HG03045 (cell line): ENCODE results near the gene PAQR3.

Experiments
- ATAC-seq: cut with Tn5 transposase; IDR thresholded peaks from one replicate; pipeline ENCODE4 v1.9.1; 2021; ENCODE audit warnings: mild to moderate bottlenecking, moderate library complexity; ENCODE audit not compliant: unreplicated experiment

PAQR3 gene

DNA sequence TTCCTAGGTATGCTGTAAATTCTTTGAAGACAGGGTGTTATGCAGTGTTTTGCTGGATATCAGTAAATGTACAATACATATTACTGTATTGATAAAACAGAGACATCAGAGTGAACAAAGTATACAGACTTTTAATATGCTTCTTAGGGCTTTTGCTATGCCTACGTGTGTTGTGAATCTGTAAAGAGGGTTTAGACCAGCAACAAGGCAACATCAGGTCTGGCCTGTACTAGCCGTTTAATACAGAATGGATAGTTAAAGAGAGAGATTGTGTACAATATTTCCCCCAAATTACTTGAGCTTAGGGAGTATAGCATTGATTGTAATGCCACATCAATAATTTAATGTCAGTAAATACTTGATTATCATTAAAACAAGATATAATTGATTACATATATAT lies 75.2 kb downstream of the PAQR3 start:
- no peak for ATAC-seq

DNA sequence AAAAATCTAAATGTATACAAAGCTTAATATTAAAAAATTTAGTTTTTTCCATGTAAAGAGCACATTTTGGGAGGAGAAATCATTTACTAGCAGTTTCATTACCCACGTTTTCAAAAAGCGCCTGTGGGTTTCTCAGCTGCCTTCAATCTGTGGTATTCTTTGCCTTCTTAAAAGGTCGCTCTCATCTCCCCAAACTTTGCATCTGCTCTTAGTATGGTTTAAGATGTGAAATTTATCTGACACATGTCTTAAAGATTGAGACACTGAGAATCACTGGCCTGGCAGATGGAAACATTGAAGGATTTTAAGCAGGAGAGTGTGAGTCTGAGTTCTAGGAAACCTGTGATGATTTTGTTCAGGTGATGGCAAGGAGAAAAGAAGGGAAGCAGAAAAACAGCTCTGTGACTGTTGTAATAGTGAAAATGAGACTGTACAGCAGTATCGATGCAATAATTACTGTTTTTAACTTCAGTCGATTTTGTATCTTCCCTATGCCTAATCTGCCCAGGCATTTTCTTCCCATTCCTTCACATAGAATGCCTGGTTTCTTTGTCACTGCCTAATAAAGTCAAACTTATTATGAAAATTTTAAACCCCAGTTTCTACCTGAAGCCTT lies 75.9 kb downstream of the PAQR3 start:
- ATAC-seq, result no peak

DNA sequence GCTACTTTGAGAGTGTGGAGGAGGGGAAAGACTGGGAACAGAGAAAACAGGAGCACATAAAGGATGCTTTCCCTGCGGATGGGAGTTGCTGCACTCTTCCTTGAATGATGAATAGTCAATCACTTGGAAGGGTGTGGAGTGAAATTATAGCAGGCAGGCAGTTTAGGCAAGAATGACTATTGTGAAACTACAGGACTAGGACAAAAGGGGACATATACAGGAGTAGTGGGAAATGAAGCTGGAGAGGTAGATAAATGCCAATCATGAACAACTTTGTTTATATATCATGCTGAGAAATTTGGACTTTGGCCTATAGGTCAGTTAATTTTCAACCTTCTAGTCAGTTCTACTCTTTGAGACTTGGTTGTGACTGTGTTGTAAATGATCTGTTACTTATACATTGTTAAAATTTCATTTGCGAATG lies 76.9 kb downstream of the PAQR3 start:
- no peak for ATAC-seq
